ENCODE results near the gene PCSK6.

GRCh38 chr15:101406526-101407195, 82.8 kb downstream of the PCSK6 start:
- TF ChIP-seq, protein P1, sequence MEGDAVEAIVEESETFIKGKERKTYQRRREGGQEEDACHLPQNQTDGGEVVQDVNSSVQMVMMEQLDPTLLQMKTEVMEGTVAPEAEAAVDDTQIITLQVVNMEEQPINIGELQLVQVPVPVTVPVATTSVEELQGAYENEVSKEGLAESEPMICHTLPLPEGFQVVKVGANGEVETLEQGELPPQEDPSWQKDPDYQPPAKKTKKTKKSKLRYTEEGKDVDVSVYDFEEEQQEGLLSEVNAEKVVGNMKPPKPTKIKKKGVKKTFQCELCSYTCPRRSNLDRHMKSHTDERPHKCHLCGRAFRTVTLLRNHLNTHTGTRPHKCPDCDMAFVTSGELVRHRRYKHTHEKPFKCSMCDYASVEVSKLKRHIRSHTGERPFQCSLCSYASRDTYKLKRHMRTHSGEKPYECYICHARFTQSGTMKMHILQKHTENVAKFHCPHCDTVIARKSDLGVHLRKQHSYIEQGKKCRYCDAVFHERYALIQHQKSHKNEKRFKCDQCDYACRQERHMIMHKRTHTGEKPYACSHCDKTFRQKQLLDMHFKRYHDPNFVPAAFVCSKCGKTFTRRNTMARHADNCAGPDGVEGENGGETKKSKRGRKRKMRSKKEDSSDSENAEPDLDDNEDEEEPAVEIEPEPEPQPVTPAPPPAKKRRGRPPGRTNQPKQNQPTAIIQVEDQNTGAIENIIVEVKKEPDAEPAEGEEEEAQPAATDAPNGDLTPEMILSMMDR (IDR thresholded peaks at IDR 0.05; ENCODE audit: insufficient read depth, low read length), result no peak
- TF ChIP-seq GABPA (IDR thresholded peaks at IDR 0.05; ENCODE audit: low read depth), result no peak
- TF ChIP-seq SPI1 (IDR thresholded peaks at IDR 0.05; ENCODE audit: borderline replicate concordance, low read depth), result no peak
- no peak for TF ChIP-seq REST (IDR thresholded peaks at IDR 0.05; ENCODE audit: insufficient replicate concordance, low read depth)

Data from HL-60 (cell line).